HEK293T (cell line): ENCODE measurements around the gene ADGRE3.
"Not testable (repeated sequence)": the region's sequence is repeated elsewhere in the genome, so short reads cannot be mapped to it uniquely, and the experiment has no call there.

Experiments
- ARNT ChIP-seq: fragments of 450-650 bp; IDR thresholded peaks from 2 replicates; pipeline ENCODE4 v1.6.1; 2017; ENCODE audit warnings: mild to moderate bottlenecking
- ELF4 ChIP-seq: fragments of 450-650 bp; IDR thresholded peaks from 2 replicates; pipeline ENCODE4 v1.6.1; 2017; ENCODE audit warnings: antibody characterized with exemption
- FOXK2 ChIP-seq: fragments of 450-650 bp; IDR thresholded peaks from 2 replicates; pipeline ENCODE4 v1.6.1; 2016; ENCODE audit warnings: mild to moderate bottlenecking
- FOXM1 ChIP-seq: fragments of 450-650 bp; IDR thresholded peaks from 2 replicates; pipeline ENCODE4 v1.6.1; 2017; ENCODE audit warnings: mild to moderate bottlenecking, borderline replicate concordance
- NFRKB ChIP-seq: fragments of 450-650 bp; IDR thresholded peaks from 2 replicates; pipeline ENCODE4 v1.6.1; 2016; ENCODE audit warnings: mild to moderate bottlenecking, moderate library complexity
- TARDBP ChIP-seq: fragments of 450-650 bp; IDR thresholded peaks from 2 replicates; pipeline ENCODE4 v1.6.1; 2016
- TF ChIP-seq, protein P1 (sequence below): fragments of 450-650 bp; IDR thresholded peaks from 2 replicates; pipeline ENCODE4 v1.6.1; 2016

GRCh38 chr19:14589433-14589832 lies 85.2 kb downstream of the ADGRE3 start:
- TF ChIP-seq FOXM1, TARDBP, ARNT, FOXK2, NFRKB, ELF4: not testable (repeated sequence)
- TF ChIP-seq, protein P1, sequence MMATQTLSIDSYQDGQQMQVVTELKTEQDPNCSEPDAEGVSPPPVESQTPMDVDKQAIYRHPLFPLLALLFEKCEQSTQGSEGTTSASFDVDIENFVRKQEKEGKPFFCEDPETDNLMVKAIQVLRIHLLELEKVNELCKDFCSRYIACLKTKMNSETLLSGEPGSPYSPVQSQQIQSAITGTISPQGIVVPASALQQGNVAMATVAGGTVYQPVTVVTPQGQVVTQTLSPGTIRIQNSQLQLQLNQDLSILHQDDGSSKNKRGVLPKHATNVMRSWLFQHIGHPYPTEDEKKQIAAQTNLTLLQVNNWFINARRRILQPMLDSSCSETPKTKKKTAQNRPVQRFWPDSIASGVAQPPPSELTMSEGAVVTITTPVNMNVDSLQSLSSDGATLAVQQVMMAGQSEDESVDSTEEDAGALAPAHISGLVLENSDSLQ, result not testable (repeated sequence)
